Panc1 (cell line): Measurements from ENCODE around the gene RABEP1. TPM values are rescaled to one million over a fixed set of nuclear protein-coding genes. Genes with fewer than 3 reads are reported as not detected.

Source experiments
- ATAC-seq: fragments of 200-7000 bp; cut with Tn5 transposase; 2 replicates; pipeline ENCODE4 v1.9.1; 2020; ENCODE audit warnings: mild to moderate bottlenecking, moderate library complexity
- BruUV-seq: library from RNA; stranded (reverse); fragments of 400-500 nt; replicated peaks from 2 replicates; lab custom pipeline; 2021; lab: Mats Ljungman, UMichigan
- CTCF ChIA-PET: fragments of 300-600 bp; sonication (Branson Sonifier 250); formaldehyde crosslinking; loops from one replicate; lab custom pipeline; 2022; ENCODE audit warnings: antibody characterized with exemption; lab: Charles Lee
- POLR2A ChIA-PET: fragments of 300-600 bp; sonication (Branson Sonifier 250); formaldehyde crosslinking; loops from one replicate; lab custom pipeline; 2022; ENCODE audit warnings: antibody characterized with exemption; lab: Charles Lee
- DNase-seq: peaks from one replicate; pipeline ENCODE4 v3.0.0-alpha.2; 2010; ENCODE audit warnings: low read depth, low spot score
- H3K27ac ChIP-seq: 2 replicates; pipeline ENCODE4 v1.5.1; 2011; ENCODE audit warnings: mild to moderate bottlenecking, low read length, inconsistent platforms
- H3K27me3 ChIP-seq: fragments of 200-500 bp; sonication (Bioruptor generic); 2 replicates; pipeline ENCODE4 v1.6.0; 2014; ENCODE audit warnings: low read length, inconsistent platforms; ENCODE audit not compliant: control insufficient read depth, insufficient read depth
- H3K36me3 ChIP-seq: fragments of 200-500 bp; sonication (Bioruptor generic); 2 replicates; pipeline ENCODE4 v1.5.1; 2014; ENCODE audit warnings: inconsistent platforms, mild to moderate bottlenecking, low read length, moderate library complexity; ENCODE audit not compliant: control insufficient read depth, insufficient read depth
- H3K4me1 ChIP-seq: 2 replicates; pipeline ENCODE4 v1.5.1; 2011; ENCODE audit warnings: inconsistent platforms, mild to moderate bottlenecking, low read length, moderate library complexity; ENCODE audit not compliant: control insufficient read depth, insufficient read depth
- H3K4me3 ChIP-seq, 2 experiments: 2 replicates each; pipeline ENCODE4 v1.5.1; 2011 to 2012; ENCODE audit warnings: low read depth in 2 of 2, low read length in 2 of 2, mild to moderate bottlenecking in 2 of 2, inconsistent platforms in 1 of 2, moderate library complexity in 1 of 2
- H3K9me3 ChIP-seq: fragments of 200-500 bp; sonication (Bioruptor generic); 2 replicates; pipeline ENCODE4 v1.5.1; 2014; ENCODE audit warnings: low read depth, mild to moderate bottlenecking, inconsistent platforms, low read length, moderate library complexity; ENCODE audit not compliant: control insufficient read depth, insufficient read depth
- CTCF ChIP-seq: fragments of 450-650 bp; IDR thresholded peaks from 2 replicates; pipeline ENCODE4 v1.5.1; 2017; ENCODE audit warnings: mild to moderate bottlenecking
- POLR2AphosphoS5 ChIP-seq: IDR thresholded peaks from 2 replicates; pipeline ENCODE4 v1.6.1; 2012; ENCODE audit warnings: mild to moderate bottlenecking, low read depth, low read length, moderate library complexity
- SIN3A ChIP-seq: IDR thresholded peaks from 2 replicates; pipeline ENCODE4 v1.6.1; 2012; ENCODE audit warnings: low read depth, mild to moderate bottlenecking, low read length, moderate library complexity, borderline replicate concordance; ENCODE audit not compliant: insufficient read depth
- TCF7L2 ChIP-seq: IDR thresholded peaks from 2 replicates; pipeline ENCODE4 v1.6.1; 2011; ENCODE audit warnings: mild to moderate bottlenecking, low read depth, low read length, inconsistent platforms
- in situ Hi-C: cut with HindIII; loops from 2 replicates; pipeline ENCODE4 v1.10.0; 2016; ENCODE audit warnings: low sequenced_read_pairs, low pct_unique_long_range_greater_than_20kb
- intact Hi-C: fragments of 100-400 bp; cut with micrococcal nuclease; formaldehyde crosslinking; loops from one replicate; pipeline ENCODE4 v1.10.0; 2022; ENCODE audit not compliant: unreplicated experiment
- total RNA-seq: library from RNA; stranded (reverse); gene quantifications from one replicate; pipeline ENCODE4 v1.2.1, GENCODE V29; 2021; ENCODE audit not compliant: unreplicated experiment
- TF ChIP-seq, protein P1 (sequence below), 2 experiments: IDR thresholded peaks; 2 replicates each; pipeline ENCODE4 v1.6.1; 2011 to 2012; ENCODE audit warnings: low read depth in 2 of 2, control low read depth in 1 of 2, low read length in 1 of 2, mild to moderate bottlenecking in 1 of 2, moderate library complexity in 1 of 2; ENCODE audit not compliant: insufficient read depth in 1 of 2

The RABEP1 gene
- total RNA-seq, 1 experiment from 2014 or later: 28.2 TPM

DNA sequence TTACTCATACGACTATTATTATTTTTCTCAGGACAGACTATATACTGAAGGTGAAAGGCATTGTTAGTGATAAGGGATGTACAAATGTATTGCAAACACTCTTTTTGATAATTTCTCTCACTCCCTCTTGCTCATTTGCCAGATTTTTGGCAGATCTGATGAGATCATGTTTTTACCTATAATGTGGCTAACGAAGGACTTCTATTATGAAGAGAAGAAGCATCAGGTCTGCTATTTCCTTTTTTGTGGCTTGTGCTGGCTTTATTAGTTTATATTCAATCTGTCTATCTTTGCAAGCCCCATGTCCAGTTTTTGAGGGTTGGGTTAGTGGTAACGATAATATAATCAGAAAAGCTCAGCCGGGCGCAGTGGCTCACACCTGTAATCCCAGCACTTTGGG, 25.0 kb upstream of the RABEP1 start:
- intact Hi-C loops (no loop called here), in situ Hi-C loops (no loop called here)
- H3K36me3 ChIP-seq: no peaks in the 10 kb centered on the region
- H3K4me3 ChIP-seq: no peak overlapping the region
- ChIA-PET POLR2A (no interaction called here), CTCF (no interaction called here)
- TF ChIP-seq CTCF: no peak
- TF ChIP-seq TCF7L2: no peak
- H3K27me3 ChIP-seq: no peaks in the 10 kb centered on the region
- no TSS peak for BruUV-seq
- no peaks in the 10 kb centered on the region for H3K4me1 ChIP-seq
- no peaks in the 10 kb centered on the region for H3K9me3 ChIP-seq
- H3K27ac ChIP-seq: no peak overlapping the region
- DNase-seq (no peak), ATAC-seq (no peak)

GRCh38 chr17:5260542-5260941, 21.5 kb upstream of the RABEP1 start:
- CTCF ChIA-PET: no interaction called here

More at GRCh38 chr17:5260542-5260941, 21.5 kb upstream of the RABEP1 start:
- no peak overlapping the region for H3K4me3 ChIP-seq
- H3K27ac ChIP-seq: no peak overlapping the region
- in situ Hi-C loops (no loop called here), intact Hi-C loops (no loop called here)
- BruUV-seq: no TSS peak
- DNase-seq: no peak
- H3K4me1 ChIP-seq: no peaks in the 10 kb centered on the region
- POLR2A ChIA-PET: no interaction called here
- H3K36me3 ChIP-seq: no peaks in the 10 kb centered on the region
- no peaks in the 10 kb centered on the region for H3K27me3 ChIP-seq
- no peak for ATAC-seq
- TF ChIP-seq, protein P1, sequence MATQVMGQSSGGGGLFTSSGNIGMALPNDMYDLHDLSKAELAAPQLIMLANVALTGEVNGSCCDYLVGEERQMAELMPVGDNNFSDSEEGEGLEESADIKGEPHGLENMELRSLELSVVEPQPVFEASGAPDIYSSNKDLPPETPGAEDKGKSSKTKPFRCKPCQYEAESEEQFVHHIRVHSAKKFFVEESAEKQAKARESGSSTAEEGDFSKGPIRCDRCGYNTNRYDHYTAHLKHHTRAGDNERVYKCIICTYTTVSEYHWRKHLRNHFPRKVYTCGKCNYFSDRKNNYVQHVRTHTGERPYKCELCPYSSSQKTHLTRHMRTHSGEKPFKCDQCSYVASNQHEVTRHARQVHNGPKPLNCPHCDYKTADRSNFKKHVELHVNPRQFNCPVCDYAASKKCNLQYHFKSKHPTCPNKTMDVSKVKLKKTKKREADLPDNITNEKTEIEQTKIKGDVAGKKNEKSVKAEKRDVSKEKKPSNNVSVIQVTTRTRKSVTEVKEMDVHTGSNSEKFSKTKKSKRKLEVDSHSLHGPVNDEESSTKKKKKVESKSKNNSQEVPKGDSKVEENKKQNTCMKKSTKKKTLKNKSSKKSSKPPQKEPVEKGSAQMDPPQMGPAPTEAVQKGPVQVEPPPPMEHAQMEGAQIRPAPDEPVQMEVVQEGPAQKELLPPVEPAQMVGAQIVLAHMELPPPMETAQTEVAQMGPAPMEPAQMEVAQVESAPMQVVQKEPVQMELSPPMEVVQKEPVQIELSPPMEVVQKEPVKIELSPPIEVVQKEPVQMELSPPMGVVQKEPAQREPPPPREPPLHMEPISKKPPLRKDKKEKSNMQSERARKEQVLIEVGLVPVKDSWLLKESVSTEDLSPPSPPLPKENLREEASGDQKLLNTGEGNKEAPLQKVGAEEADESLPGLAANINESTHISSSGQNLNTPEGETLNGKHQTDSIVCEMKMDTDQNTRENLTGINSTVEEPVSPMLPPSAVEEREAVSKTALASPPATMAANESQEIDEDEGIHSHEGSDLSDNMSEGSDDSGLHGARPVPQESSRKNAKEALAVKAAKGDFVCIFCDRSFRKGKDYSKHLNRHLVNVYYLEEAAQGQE (IDR thresholded peaks at IDR 0.05; ENCODE audit: insufficient read depth in 1 of 2, low read depth in 2 of 2, low read length in 1 of 2): no peak
- TF ChIP-seq TCF7L2 (no peak), POLR2AphosphoS5 (no peak), CTCF (no peak), SIN3A (no peak)
- H3K9me3 ChIP-seq: no peaks in the 10 kb centered on the region
